ENCODE results near the gene SORBS1.

The SORBS1 gene

DNA sequence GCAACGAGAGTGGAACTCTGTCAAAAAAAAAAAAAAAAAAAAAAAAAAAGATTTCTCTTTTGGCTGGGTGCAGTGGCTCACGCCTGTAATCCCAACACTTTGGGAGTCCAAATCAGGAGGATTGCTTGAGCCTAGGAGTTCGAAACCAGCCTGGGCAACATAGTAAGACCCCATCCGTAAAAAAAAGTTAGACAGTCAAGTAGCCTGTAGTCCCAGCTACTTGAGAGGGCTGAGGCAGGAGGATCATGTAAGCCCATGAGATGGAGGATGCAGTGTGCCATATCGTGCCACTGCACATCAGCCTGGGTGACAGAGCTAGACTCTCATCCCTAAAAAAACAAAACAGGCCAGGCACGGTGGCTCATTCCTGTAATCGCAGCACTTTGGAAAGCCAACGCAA is 295.6 kb downstream of the SORBS1 start:
- H3F3A ChIP-seq (ENCODE audit: insufficient read depth, low read length): peaks cover 11% of the 10 kb centered on the region
- H3K36me3 ChIP-seq (replicated peaks; ENCODE audit: insufficient read depth, low read length): 0 out of 2 replicates have a peak, but pooled peaks cover 4% of the 10 kb centered on the region
- H3K27me3 ChIP-seq (replicated peaks; ENCODE audit: insufficient read depth, low read length): no peaks in the 10 kb centered on the region
- no peak overlapping the region for H3K4me3 ChIP-seq (ENCODE audit: low read length)
- peaks cover 14% of the 10 kb centered on the region; the same call in 1 of the 2 replicates for H3K79me2 ChIP-seq (ENCODE audit: low read length)
- H3K9me3 ChIP-seq (replicated peaks; ENCODE audit: insufficient read depth, low read length): no peaks in the 10 kb centered on the region
- TF ChIP-seq, protein P1, sequence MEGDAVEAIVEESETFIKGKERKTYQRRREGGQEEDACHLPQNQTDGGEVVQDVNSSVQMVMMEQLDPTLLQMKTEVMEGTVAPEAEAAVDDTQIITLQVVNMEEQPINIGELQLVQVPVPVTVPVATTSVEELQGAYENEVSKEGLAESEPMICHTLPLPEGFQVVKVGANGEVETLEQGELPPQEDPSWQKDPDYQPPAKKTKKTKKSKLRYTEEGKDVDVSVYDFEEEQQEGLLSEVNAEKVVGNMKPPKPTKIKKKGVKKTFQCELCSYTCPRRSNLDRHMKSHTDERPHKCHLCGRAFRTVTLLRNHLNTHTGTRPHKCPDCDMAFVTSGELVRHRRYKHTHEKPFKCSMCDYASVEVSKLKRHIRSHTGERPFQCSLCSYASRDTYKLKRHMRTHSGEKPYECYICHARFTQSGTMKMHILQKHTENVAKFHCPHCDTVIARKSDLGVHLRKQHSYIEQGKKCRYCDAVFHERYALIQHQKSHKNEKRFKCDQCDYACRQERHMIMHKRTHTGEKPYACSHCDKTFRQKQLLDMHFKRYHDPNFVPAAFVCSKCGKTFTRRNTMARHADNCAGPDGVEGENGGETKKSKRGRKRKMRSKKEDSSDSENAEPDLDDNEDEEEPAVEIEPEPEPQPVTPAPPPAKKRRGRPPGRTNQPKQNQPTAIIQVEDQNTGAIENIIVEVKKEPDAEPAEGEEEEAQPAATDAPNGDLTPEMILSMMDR (IDR thresholded peaks at IDR 0.05; ENCODE audit: low read length): no peak
- TF ChIP-seq EZH2phosphoT487 (IDR thresholded peaks at IDR 0.05; ENCODE audit: low read length): no peak
- TF ChIP-seq EZH2 (optimal IDR thresholded peaks at IDR 0.05; ENCODE audit: low read depth, low read length): no peak
- H3K27ac ChIP-seq (ENCODE audit: low read length): no peak overlapping the region
- no peak for DNase-seq
- H3K9me2 ChIP-seq (replicated peaks; ENCODE audit: insufficient read depth, low read length): no peaks in the 10 kb centered on the region
- H2AFZ ChIP-seq (ENCODE audit: low read length): no peak overlapping the region
- H3K4me2 ChIP-seq (ENCODE audit: low read depth, low read length): no peak overlapping the region
- H3K9ac ChIP-seq (ENCODE audit: low read length): no peak overlapping the region
- H4K20me1 ChIP-seq (ENCODE audit: insufficient read depth, low read length): no peaks in the 10 kb centered on the region
- peaks cover 45% of the 10 kb centered on the region for H3K4me1 ChIP-seq (ENCODE audit: low read length)

GRCh38 chr10:95264227-95265051 is 296.7 kb downstream of the SORBS1 start:
- H3K4me3 ChIP-seq (ENCODE audit: low read length): no peak overlapping the region
- DNase-seq: no peak
- no peak overlapping the region for H3K9ac ChIP-seq (ENCODE audit: low read length)
- TF ChIP-seq, protein P1 (IDR thresholded peaks at IDR 0.05; ENCODE audit: low read length): no peak
- TF ChIP-seq EZH2 (optimal IDR thresholded peaks at IDR 0.05; ENCODE audit: low read depth, low read length) (no peak), EZH2phosphoT487 (IDR thresholded peaks at IDR 0.05; ENCODE audit: low read length) (no peak)
- no peaks in the 10 kb centered on the region for H4K20me1 ChIP-seq (ENCODE audit: insufficient read depth, low read length)
- peaks cover 55% of the 10 kb centered on the region for H3K4me1 ChIP-seq (ENCODE audit: low read length)
- H3K9me2 ChIP-seq (replicated peaks; ENCODE audit: insufficient read depth, low read length): no peaks in the 10 kb centered on the region
- H3K9me3 ChIP-seq (replicated peaks; ENCODE audit: insufficient read depth, low read length): no peaks in the 10 kb centered on the region
- H3K27ac ChIP-seq (ENCODE audit: low read length): no peak overlapping the region
- no peak overlapping the region for H3K4me2 ChIP-seq (ENCODE audit: low read depth, low read length)
- 0 out of 2 replicates have a peak, but pooled peaks cover 4% of the 10 kb centered on the region for H3K36me3 ChIP-seq (replicated peaks; ENCODE audit: insufficient read depth, low read length)
- H3K79me2 ChIP-seq (ENCODE audit: low read length): peaks cover 18% of the 10 kb centered on the region
- no peak overlapping the region for H2AFZ ChIP-seq (ENCODE audit: low read length)
- peaks cover 21% of the 10 kb centered on the region for H3F3A ChIP-seq (ENCODE audit: insufficient read depth, low read length)
- H3K27me3 ChIP-seq (replicated peaks; ENCODE audit: insufficient read depth, low read length): no peaks in the 10 kb centered on the region

DNA sequence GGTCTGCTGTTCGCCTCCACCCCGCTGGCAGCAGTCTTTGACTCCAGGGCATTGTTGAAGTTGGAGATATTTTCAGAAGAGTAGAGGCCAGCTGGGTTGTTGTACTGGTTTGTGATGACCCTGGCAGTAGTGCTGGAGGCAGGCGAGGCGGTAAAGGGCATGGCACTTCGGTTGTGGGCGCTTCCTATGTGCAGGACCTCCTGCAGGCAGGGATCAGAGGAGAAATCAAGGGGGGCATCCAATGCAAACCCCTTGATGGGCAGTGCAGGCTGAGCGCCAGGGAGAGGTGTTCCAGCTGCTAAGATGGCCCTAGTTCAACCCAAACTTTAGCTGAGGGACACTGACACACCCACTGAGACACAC is 297.3 kb downstream of the SORBS1 start:
- TF ChIP-seq EZH2phosphoT487 (IDR thresholded peaks at IDR 0.05; ENCODE audit: low read length): no peak
- TF ChIP-seq, protein P1 (IDR thresholded peaks at IDR 0.05; ENCODE audit: low read length): no peak
- TF ChIP-seq EZH2 (optimal IDR thresholded peaks at IDR 0.05; ENCODE audit: low read depth, low read length): no peak
- H3K9me3 ChIP-seq (replicated peaks; ENCODE audit: insufficient read depth, low read length): no peaks in the 10 kb centered on the region
- H3K9ac ChIP-seq (ENCODE audit: low read length): no peak overlapping the region
- H3K4me3 ChIP-seq (ENCODE audit: low read length): no peak overlapping the region
- H3F3A ChIP-seq (ENCODE audit: insufficient read depth, low read length): peaks cover 21% of the 10 kb centered on the region
- no peaks in the 10 kb centered on the region for H3K27me3 ChIP-seq (replicated peaks; ENCODE audit: insufficient read depth, low read length)
- H2AFZ ChIP-seq (ENCODE audit: low read length): no peak overlapping the region
- no peaks in the 10 kb centered on the region for H4K20me1 ChIP-seq (ENCODE audit: insufficient read depth, low read length)
- no peaks in the 10 kb centered on the region for H3K9me2 ChIP-seq (replicated peaks; ENCODE audit: insufficient read depth, low read length)
- H3K79me2 ChIP-seq (ENCODE audit: low read length): peaks cover 21% of the 10 kb centered on the region
- 0 out of 2 replicates have a peak, but pooled peaks cover 4% of the 10 kb centered on the region for H3K36me3 ChIP-seq (replicated peaks; ENCODE audit: insufficient read depth, low read length)
- DNase-seq: no peak
- no peak overlapping the region for H3K27ac ChIP-seq (ENCODE audit: low read length)
- no peak overlapping the region for H3K4me2 ChIP-seq (ENCODE audit: low read depth, low read length)
- H3K4me1 ChIP-seq (ENCODE audit: low read length): peaks cover 57% of the 10 kb centered on the region
